Aorta (tissue), 5 donors: ENCODE results near the gene TNFSF10. TPM values are rescaled to one million over a fixed set of nuclear protein-coding genes. Genes with fewer than 3 reads are reported as not detected.
"Not testable (repeated sequence)": the region's sequence is repeated elsewhere in the genome, so short reads cannot be mapped to it uniquely, and the experiment has no call there.

Source experiments
- ATAC-seq: fragments of 200-7000 bp; cut with Tn5 transposase; one replicate; pipeline ENCODE4 v1.9.1; 2022; ENCODE audit warnings: moderate library complexity; ENCODE audit not compliant: low FRiP score
- DNase-seq, 2 donors: peaks; one replicate each; pipeline ENCODE4 v3.0.0-alpha.2; 2020
- H3K27ac ChIP-seq, 2 donors: one replicate each; pipeline ENCODE4 v1.5.1; 2013; ENCODE audit warnings: low read length in 2 of 2, mild to moderate bottlenecking in 2 of 2, moderate library complexity in 2 of 2, control low read depth in 1 of 2, inconsistent platforms in 1 of 2, low read depth in 1 of 2
- H3K27me3 ChIP-seq, 2 donors: one replicate each; pipeline ENCODE4 v1.6.1; 2013; ENCODE audit warnings: control low read depth in 1 of 2, low read length in 1 of 2, mild to moderate bottlenecking in 1 of 2, moderate library complexity in 1 of 2; ENCODE audit not compliant: insufficient read depth in 2 of 2, control insufficient read depth in 1 of 2
- H3K36me3 ChIP-seq, 2 donors: one replicate each; pipeline ENCODE4 v1.6.1; 2013; ENCODE audit warnings: control low read depth in 1 of 2, low read length in 1 of 2, mild to moderate bottlenecking in 1 of 2; ENCODE audit not compliant: insufficient read depth in 2 of 2, control insufficient read depth in 1 of 2
- H3K4me1 ChIP-seq, 2 donors: one replicate each; pipeline ENCODE4 v1.6.1; 2013; ENCODE audit warnings: low read length in 2 of 2, control low read depth in 1 of 2, mild to moderate bottlenecking in 1 of 2, moderate library complexity in 1 of 2; ENCODE audit not compliant: insufficient read depth in 2 of 2, control insufficient read depth in 1 of 2
- H3K4me3 ChIP-seq, 2 donors: one replicate each; pipeline ENCODE4 v1.5.1; 2013; ENCODE audit warnings: low read length in 2 of 2, control low read depth in 1 of 2, mild to moderate bottlenecking in 1 of 2
- H3K9me3 ChIP-seq: one replicate; pipeline ENCODE4 v1.6.1; 2013; ENCODE audit warnings: mild to moderate bottlenecking, low read length; ENCODE audit not compliant: control insufficient read depth
- WGBS, 2 donors: extraction: QIAGEN DNeasy Blood & Tissue Kit; methylation state at CpG; one replicate each; pipeline ENCODE4 v1.1.7; 2013; 5-methylcytosine and 5-hydroxymethylcytosine counted together
- intact Hi-C, 2 donors: fragments of 100-400 bp; cut with DNase I; formaldehyde crosslinking; loops; one replicate each; pipeline versions ENCODE4 v1.14.2 to v1.15.0; 2022
- polyA plus RNA-seq, 2 donors: library from polyadenylated mRNA; stranded (reverse); fragments of 200-250 nt; gene quantifications; one replicate each; pipeline ENCODE4 v1.2.3, GENCODE V29; 2013
- total RNA-seq, 2 donors: library from RNA; stranded (reverse); fragmentation: NEBNext Ultra II Directional; extraction: Animal tissue kit (Norgen Biotek cat#: 25700); gene quantifications; one replicate each; pipeline ENCODE4 v1.2.1, GENCODE V29; 2021
- donor health status: healthy with polysubstance abuse.
- donor health status: Bipolar disorder and iron deficiency.
- donor health status: DM: no; HTN: no; CAD: no.
- donor health status: DM: no; HTN: no; CAD: no.
- donor health status: DM: yes; HTN: yes; CAD: no.

Gene TNFSF10
- total and polyA plus RNA-seq, 4 donors = 2.7 to 53.3 (median 12.3) TPM

- no peak for DNase-seq
- H3K4me1 ChIP-seq = no peaks in the 10 kb centered on the region
- 62 to 78% methylated on average over 4 of the region's 4 CpGs for WGBS, 2 donors
- no peaks in the 10 kb centered on the region for H3K27me3 ChIP-seq
- intact Hi-C loops = no loop called here
- H3K27ac ChIP-seq = no peak overlapping the region
- H3K9me3 ChIP-seq = peaks cover 3% of the 10 kb centered on the region
- H3K4me3 ChIP-seq = no peak overlapping the region
- ATAC-seq = no peak
- H3K36me3 ChIP-seq = no peaks in the 10 kb centered on the region
Measured at GRCh38 chr3:172515130-172515918, 7.9 kb downstream of the TNFSF10 start.

- intact Hi-C loops = no loop called here
- WGBS, 2 donors = 89 to 95% methylated on average over 4 of the region's 4 CpGs
- H3K4me3 ChIP-seq = no peak overlapping the region
Measured at GRCh38 chr3:172514678-172515077, 8.6 kb downstream of the TNFSF10 start.

GRCh38 chr3:172513488-172513887 is 9.7 kb downstream of the TNFSF10 start:
- 77 to 84% methylated on average over 2 of the region's 2 CpGs for WGBS, 2 donors
- DNase-seq (no peak), ATAC-seq (no peak)
- Histone ChIP-seq H3K36me3 (no peaks in the 10 kb centered on the region), H3K27ac (no peak overlapping the region), H3K4me1 (no peaks in the 10 kb centered on the region), H3K27me3 (no peaks in the 10 kb centered on the region), H3K9me3 (peaks cover 3% of the 10 kb centered on the region), H3K4me3 (no peak overlapping the region)
- intact Hi-C loops = no loop called here

More at GRCh38 chr3:172514678-172515077, 8.6 kb downstream of the TNFSF10 start:
- Histone ChIP-seq H3K36me3 (no peaks in the 10 kb centered on the region), H3K9me3 (peaks cover 3% of the 10 kb centered on the region), H3K27me3 (no peaks in the 10 kb centered on the region), H3K27ac (no peak overlapping the region), H3K4me1 (no peaks in the 10 kb centered on the region)
- ATAC-seq = no peak
- DNase-seq = no peak

- intact Hi-C loops = no loop called here
- no peaks in the 10 kb centered on the region for H3K36me3 ChIP-seq
- 76 to 77% methylated on average over 7 of the region's 7 CpGs for WGBS, 2 donors
- no peak overlapping the region for H3K4me3 ChIP-seq
- H3K27ac ChIP-seq = no peak overlapping the region
- no peaks in the 10 kb centered on the region for H3K27me3 ChIP-seq
- H3K9me3 ChIP-seq = peaks cover 3% of the 10 kb centered on the region
- ATAC-seq = peak; percentile 70
- no peaks in the 10 kb centered on the region for H3K4me1 ChIP-seq
- DNase-seq = peak; percentile 81 to 89
Measured at GRCh38 chr3:172511783-172512762, 11.2 kb downstream of the TNFSF10 start.

- DNase-seq = no peak
- Histone ChIP-seq H3K9me3 (no peaks in the 10 kb centered on the region), H3K27ac (no peak overlapping the region), H3K27me3 (no peaks in the 10 kb centered on the region), H3K36me3 (no peaks in the 10 kb centered on the region), H3K4me3 (no peak overlapping the region), H3K4me1 (no peaks in the 10 kb centered on the region)
- no peak for ATAC-seq
- intact Hi-C loops = no loop called here
Measured at GRCh38 chr3:172506094-172506493, 17.1 kb downstream of the TNFSF10 start.

- Histone ChIP-seq H3K4me3 (no peak overlapping the region), H3K36me3 (no peaks in the 10 kb centered on the region), H3K4me1 (no peaks in the 10 kb centered on the region), H3K27ac (no peak overlapping the region), H3K9me3 (no peaks in the 10 kb centered on the region), H3K27me3 (no peaks in the 10 kb centered on the region)
- ATAC-seq (no peak), DNase-seq (no peak)
- intact Hi-C loops = no loop called here
Measured at GRCh38 chr3:172501540-172501939, 21.7 kb downstream of the TNFSF10 start.

- WGBS, 2 donors = 23 to 27% methylated on average over 4 of the region's 4 CpGs
- not testable (repeated sequence) for H3K27me3 ChIP-seq, H3K9me3 ChIP-seq, H3K4me1 ChIP-seq, H3K27ac ChIP-seq, H3K4me3 ChIP-seq, H3K36me3 ChIP-seq
- ATAC-seq = peak; percentile 84
- intact Hi-C loops = loop anchor here in 1 of 2 donors (2.0 kb wide), 2 partner anchors 105 to 177 kb away; no protein-coding TSS in a partner anchor
- DNase-seq = peak; percentile 87 to 91
Measured at GRCh38 chr3:172490198-172490669, 33.0 kb downstream of the TNFSF10 start.

- no peaks in the 10 kb centered on the region for H3K4me1 ChIP-seq
- no peak overlapping the region for H3K27ac ChIP-seq
- no peaks in the 10 kb centered on the region for H3K9me3 ChIP-seq
- DNase-seq (no peak), ATAC-seq (no peak)
- H3K4me3 ChIP-seq = no peak overlapping the region
- intact Hi-C loops = loop anchor here in 1 of 2 donors (5.0 kb wide), 1 partner anchor 831 kb away; no protein-coding TSS in a partner anchor
- H3K27me3 ChIP-seq = no peaks in the 10 kb centered on the region
- 61 to 66% methylated on average over 1 of the region's 1 CpG for WGBS, 2 donors
- H3K36me3 ChIP-seq = no peaks in the 10 kb centered on the region
Measured at GRCh38 chr3:172478116-172478515, 45.1 kb downstream of the TNFSF10 start.
